NCI-H2081 treated with DMSO at 0.1 percent for 48 hours (cell line): ENCODE data around the gene TOP1.
"Not testable (repeated sequence)": the region's sequence is repeated elsewhere in the genome, so short reads cannot be mapped to it uniquely, and the experiment has no call there.

Experiments used
- DNase-seq: peaks from one replicate; lab custom pipeline; 2025; lab: John Stamatoyannopoulos, UW

The TOP1 gene

GRCh38 chr20:41094353-41095055 is 65.9 kb downstream of the TOP1 start:
- DNase-seq: no peak

- peak; percentile 9 for DNase-seq
Measured at GRCh38 chr20:41095110-41095969, 66.7 kb downstream of the TOP1 start.

GRCh38 chr20:41098703-41099250 is 70.2 kb downstream of the TOP1 start:
- DNase-seq: no peak

GRCh38 chr20:41100001-41100480 is 71.4 kb downstream of the TOP1 start:
- no peak for DNase-seq

GRCh38 chr20:41101660-41102059 is 73.0 kb downstream of the TOP1 start:
- no peak for DNase-seq

- DNase-seq: no peak
Measured at GRCh38 chr20:41108531-41108930, 79.9 kb downstream of the TOP1 start.

- no peak for DNase-seq
Measured at GRCh38 chr20:41110012-41110411, 81.4 kb downstream of the TOP1 start.

GRCh38 chr20:41110930-41111577 is 82.4 kb downstream of the TOP1 start:
- DNase-seq: no peak

- no peak for DNase-seq
Measured at GRCh38 chr20:41111578-41111951, 82.9 kb downstream of the TOP1 start.

GRCh38 chr20:41116282-41116956 is 87.8 kb downstream of the TOP1 start:
- no peak for DNase-seq

- not testable (repeated sequence) for DNase-seq
Measured at GRCh38 chr20:41118159-41118558, 89.5 kb downstream of the TOP1 start.

- DNase-seq: no peak
Measured at GRCh38 chr20:41118632-41119031, 90.0 kb downstream of the TOP1 start.

GRCh38 chr20:41119614-41120561 is 91.3 kb downstream of the TOP1 start:
- DNase-seq: no peak

GRCh38 chr20:41121399-41121798 is 92.8 kb downstream of the TOP1 start:
- DNase-seq: no peak

GRCh38 chr20:41123631-41124030 is 95.0 kb downstream of the TOP1 start:
- no peak for DNase-seq

- DNase-seq: no peak
Measured at GRCh38 chr20:41124451-41125094, 96.0 kb downstream of the TOP1 start.

GRCh38 chr20:41125530-41126457 is 97.2 kb downstream of the TOP1 start:
- DNase-seq: no peak

- DNase-seq: no peak
Measured at GRCh38 chr20:41126719-41127118, 98.1 kb downstream of the TOP1 start.

- not testable (repeated sequence) for DNase-seq
Measured at GRCh38 chr20:41128317-41128716, 99.7 kb downstream of the TOP1 start.
